Non-pigmented ciliary epithelial cell (primary cell): ENCODE measurements around the gene TUBAL3.
"Not testable (repeated sequence)": the region's sequence is repeated elsewhere in the genome, so short reads cannot be mapped to it uniquely, and the experiment has no call there.

Experiments used
- DNase-seq: peaks from one replicate; pipeline ENCODE4 v3.0.0-alpha.2; 2010; ENCODE audit warnings: low read depth

Gene TUBAL3

GRCh38 chr10:5379202-5379601 is 25.4 kb downstream of the TUBAL3 start:
- DNase-seq = not testable (repeated sequence)

GRCh38 chr10:5376450-5376849 is 28.2 kb downstream of the TUBAL3 start:
- no peak for DNase-seq

- no peak for DNase-seq
These were observed 30.6 kb downstream of the TUBAL3 start for GRCh38 chr10:5373891-5374611.

GRCh38 chr10:5373307-5373706 is 31.3 kb downstream of the TUBAL3 start:
- no peak for DNase-seq

GRCh38 chr10:5370493-5371352 is 33.9 kb downstream of the TUBAL3 start:
- DNase-seq = no peak

- DNase-seq = no peak
These were observed 35.1 kb downstream of the TUBAL3 start for GRCh38 chr10:5369362-5370158.

- no peak for DNase-seq
These were observed 38.7 kb downstream of the TUBAL3 start for GRCh38 chr10:5365928-5366327.

GRCh38 chr10:5364890-5365338 is 39.7 kb downstream of the TUBAL3 start, which contains the start of gene UCN3:
Gene UCN3, plus strand, starts transcription at chr10:5364966. Its CDS starts 8,755 bp downstream, at chr10:5373721.
- no peak for DNase-seq

- DNase-seq = no peak
These were observed 40.3 kb downstream of the TUBAL3 start for GRCh38 chr10:5364374-5364773.

GRCh38 chr10:5362873-5363272 is 41.8 kb downstream of the TUBAL3 start:
- no peak for DNase-seq

- no peak for DNase-seq
These were observed 42.7 kb downstream of the TUBAL3 start for GRCh38 chr10:5361966-5362365.

- DNase-seq = no peak
These were observed 44.2 kb downstream of the TUBAL3 start for GRCh38 chr10:5360318-5360915.

GRCh38 chr10:5356302-5356763 is 48.3 kb downstream of the TUBAL3 start:
- no peak for DNase-seq

GRCh38 chr10:5355594-5356301 is 48.9 kb downstream of the TUBAL3 start:
- DNase-seq = no peak

- DNase-seq = no peak
These were observed 50.6 kb downstream of the TUBAL3 start for GRCh38 chr10:5354068-5354467.

- DNase-seq = no peak
These were observed 55.3 kb downstream of the TUBAL3 start for GRCh38 chr10:5349362-5349761.

- no peak for DNase-seq
These were observed 57.7 kb downstream of the TUBAL3 start for GRCh38 chr10:5346881-5347280.

GRCh38 chr10:5344746-5345145 is 59.9 kb downstream of the TUBAL3 start:
- DNase-seq = no peak

- no peak for DNase-seq
These were observed 60.6 kb downstream of the TUBAL3 start for GRCh38 chr10:5343979-5344378.

- no peak for DNase-seq
These were observed 61.1 kb downstream of the TUBAL3 start for GRCh38 chr10:5343561-5343960.
